ENCODE measurements around the gene TK1.

TK1 gene

GRCh38 chr17:78219396-78220150 is 32.7 kb upstream of the TK1 start:
- DNase-seq (ENCODE audit: low read depth in 2 of 3, low spot score in 1 of 3) = no peak

DNA sequence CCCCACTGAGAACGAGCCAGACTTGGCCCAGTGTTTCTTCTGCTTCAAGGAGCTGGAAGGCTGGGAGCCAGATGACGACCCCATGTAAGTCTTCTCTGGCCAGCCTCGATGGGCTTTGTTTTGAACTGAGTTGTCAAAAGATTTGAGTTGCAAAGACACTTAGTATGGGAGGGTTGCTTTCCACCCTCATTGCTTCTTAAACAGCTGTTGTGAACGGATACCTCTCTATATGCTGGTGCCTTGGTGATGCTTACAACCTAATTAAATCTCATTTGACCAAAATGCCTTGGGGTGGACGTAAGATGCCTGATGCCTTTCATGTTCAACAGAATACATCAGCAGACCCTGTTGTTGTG is 27.8 kb upstream of the TK1 start:
- DNase-seq (ENCODE audit: low read depth in 2 of 3, low spot score in 1 of 3) = no peak

DNA sequence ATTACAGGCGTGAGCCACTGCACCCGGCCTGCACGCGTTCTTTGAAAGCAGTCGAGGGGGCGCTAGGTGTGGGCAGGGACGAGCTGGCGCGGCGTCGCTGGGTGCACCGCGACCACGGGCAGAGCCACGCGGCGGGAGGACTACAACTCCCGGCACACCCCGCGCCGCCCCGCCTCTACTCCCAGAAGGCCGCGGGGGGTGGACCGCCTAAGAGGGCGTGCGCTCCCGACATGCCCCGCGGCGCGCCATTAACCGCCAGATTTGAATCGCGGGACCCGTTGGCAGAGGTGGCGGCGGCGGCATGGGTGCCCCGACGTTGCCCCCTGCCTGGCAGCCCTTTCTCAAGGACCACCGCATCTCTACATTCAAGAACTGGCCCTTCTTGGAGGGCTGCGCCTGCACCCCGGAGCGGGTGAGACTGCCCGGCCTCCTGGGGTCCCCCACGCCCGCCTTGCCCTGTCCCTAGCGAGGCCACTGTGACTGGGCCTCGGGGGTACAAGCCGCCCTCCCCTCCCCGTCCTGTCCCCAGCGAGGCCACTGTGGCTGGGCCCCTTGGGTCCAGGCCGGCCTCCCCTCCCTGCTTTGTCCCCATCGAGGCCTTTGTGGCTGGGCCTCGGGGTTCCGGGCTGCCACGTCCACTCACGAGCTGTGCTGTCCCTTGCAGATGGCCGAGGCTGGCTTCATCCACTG is 27.3 kb upstream of the TK1 start, which contains the start of gene BIRC5:
BIRC5 (plus strand) TSS at position 238 of the 690 bp plus-strand sequence; CDS start at position 302, 64 bp downstream.
- peak; percentile 84 to 91 (median 89) for DNase-seq (ENCODE audit: low read depth in 2 of 3, low spot score in 1 of 3)

- DNase-seq (ENCODE audit: low read depth in 2 of 3, low spot score in 1 of 3) = no peak
Measured at GRCh38 chr17:78211032-78211431, 24.2 kb upstream of the TK1 start.

DNA sequence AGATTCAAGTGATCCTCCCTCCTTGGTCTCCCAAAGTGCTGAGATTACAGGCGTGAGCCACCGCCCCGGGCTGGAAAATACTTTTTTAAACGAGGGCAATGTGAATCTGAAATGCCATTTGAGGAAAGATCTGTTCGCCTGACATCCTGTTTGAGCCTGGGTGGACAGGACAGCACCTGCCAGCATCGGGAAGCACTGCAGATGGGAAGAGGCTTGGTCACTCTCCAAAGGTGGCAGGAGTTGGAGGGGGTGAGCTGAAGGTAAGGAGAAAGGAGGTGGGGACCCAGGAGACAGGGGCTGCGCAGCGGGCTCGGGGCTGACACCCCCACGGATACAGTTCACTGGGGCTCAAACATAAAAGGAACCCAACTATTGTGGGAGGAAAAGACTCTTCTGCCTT is 23.3 kb upstream of the TK1 start:
- no peak for DNase-seq (ENCODE audit: low read depth in 2 of 3, low spot score in 1 of 3)

DNA sequence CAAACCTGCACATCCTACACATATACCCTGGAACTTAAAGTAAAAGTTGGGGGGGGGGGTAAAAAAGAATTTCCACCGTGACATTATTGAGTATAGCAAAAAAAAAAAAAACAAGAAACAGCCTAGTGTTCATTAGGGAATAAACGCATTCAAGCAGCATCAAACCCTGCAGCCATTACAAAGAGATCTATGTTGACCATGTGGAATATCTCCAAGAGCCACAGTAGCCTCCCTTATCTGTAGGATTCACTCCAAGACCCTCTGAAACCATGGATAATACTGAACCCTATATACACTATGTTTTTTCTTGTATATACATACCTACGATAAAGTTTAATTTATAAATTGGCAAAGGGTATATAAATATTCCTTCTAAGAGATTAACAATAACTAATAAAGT is 21.6 kb upstream of the TK1 start:
- DNase-seq (ENCODE audit: low read depth in 2 of 3, low spot score in 1 of 3) = no peak

DNA sequence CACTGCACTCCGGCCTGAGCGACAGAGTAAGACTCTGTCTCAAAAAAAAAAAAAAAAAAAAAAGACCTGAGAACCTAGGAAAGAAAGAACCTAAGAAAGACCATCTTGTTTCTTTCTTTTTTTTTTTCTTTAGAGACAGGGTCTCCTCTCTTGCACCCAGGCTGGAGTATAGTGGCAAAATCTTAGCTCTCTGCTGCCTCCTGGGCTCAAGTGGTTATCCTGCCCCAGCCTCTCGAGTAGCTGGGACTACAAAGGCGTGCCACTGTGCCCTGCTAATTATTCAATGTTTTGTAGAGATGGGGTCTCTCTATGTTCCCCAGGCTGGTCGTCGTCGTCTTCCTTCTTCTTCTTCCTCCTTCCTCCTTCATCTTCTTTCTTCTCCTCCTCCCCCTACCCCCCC is 19.4 kb upstream of the TK1 start:
- no peak for DNase-seq (ENCODE audit: low read depth in 2 of 3, low spot score in 1 of 3)

DNA sequence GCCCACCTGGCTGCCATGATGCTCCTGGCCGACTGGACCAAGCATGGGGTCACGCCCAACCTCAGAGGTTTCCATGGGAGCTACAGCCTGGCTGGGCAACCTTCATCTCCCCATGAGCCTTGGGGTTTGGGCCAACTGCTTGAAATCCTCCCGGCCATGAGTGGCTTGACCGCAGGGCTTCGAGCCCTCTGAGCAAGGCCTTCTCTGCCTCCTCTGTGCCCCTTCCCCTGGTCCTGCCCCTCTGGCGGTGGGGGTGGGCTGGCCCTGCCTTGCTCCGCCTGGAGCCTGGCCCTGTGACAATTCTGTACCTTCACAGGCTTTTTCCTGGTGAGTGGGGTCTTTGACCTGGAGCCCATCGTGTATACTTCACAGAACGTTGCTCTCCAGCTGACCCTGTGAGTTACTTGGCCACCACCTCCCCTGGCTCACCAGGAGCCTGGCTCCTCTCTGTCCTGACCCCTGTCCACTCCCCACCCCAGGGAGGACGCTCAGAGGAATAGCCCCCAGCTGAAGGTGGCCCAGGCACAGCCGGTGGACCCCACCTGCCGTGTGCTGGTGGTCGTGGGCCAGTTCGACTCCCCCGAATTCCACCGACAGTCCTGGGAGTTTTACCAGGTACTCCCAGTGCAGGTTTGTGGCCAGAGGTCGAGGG is 18.4 kb upstream of the TK1 start:
- no peak for DNase-seq (ENCODE audit: low read depth in 2 of 3, low spot score in 1 of 3)

DNA sequence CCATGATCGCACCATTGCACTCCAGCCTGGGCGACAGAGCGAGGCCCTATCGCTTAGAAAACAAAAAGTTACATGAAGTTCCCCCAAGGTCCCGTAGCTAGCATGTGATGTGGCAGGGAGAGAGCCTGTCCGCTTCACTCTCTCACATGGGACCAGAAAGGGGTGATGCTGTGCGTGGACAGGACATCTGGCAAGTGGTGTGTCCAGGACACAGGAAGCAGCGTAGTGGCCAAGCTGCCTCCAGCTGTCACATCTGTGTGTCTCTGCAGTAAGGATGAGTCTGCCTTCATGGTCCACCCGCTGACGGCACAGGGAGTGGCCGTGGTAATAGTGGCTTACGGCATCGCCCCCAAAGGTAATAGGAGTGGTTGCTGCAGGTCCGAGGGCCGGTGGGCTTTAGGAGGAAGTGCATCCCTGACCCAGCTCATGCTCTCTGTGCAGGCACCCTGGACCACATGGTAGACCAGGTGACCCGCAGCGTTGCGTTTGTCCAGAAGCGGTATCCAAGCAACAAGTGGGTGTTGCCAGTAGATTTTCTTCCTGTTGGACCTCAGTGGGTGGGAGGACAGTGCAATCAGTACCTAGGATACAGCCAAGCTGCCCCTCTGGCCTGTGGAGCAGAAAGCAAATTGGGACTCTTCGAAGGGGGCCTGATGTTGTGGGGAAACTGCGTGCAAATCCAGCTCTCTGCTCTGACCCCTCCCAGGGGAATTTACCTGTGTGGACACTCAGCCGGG is 17.7 kb upstream of the TK1 start:
- DNase-seq (ENCODE audit: low read depth in 2 of 3, low spot score in 1 of 3) = no peak

DNA sequence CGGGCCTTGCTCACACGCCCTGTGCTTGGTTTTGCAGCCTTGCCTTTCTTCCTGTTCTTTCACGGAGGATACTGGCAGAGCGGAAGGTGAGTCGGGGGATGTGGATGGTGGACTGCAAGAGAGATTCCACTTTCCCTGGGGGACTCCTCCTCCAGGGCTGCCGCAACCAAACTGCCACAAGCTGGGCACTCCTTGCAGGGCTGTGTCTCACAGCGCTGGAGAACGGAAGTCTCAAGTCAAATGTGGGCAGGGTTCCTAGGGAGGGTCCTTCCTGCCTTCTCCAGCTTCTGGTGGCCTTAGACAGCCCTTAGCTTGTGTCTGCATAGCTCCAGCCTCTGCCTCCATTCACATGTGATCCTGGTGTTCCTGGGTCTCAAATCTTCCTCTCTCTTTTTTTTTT is 15.8 kb upstream of the TK1 start:
- no peak for DNase-seq (ENCODE audit: low read depth in 2 of 3, low spot score in 1 of 3)

DNA sequence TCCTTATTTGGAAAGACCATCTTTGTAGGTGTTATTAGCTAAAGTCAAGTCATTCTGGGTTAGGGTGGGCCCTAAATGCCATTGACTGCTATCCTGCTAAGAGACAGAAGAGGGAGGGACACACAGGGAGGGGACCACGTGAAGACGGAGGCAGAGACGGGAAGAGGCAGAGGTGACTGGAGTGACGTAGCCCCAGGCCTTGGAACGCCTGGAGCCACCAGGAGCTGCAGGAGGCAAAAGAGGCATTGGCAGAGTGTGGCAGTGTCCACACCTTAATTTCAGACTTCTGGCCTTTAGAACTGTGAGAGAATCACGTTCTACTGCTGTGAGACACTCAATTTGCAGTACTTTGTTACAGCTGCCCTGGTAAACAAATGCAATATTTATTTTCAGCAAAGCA is 13.6 kb upstream of the TK1 start:
- DNase-seq (ENCODE audit: low read depth in 2 of 3, low spot score in 1 of 3) = no peak

- DNase-seq (ENCODE audit: low read depth in 2 of 3, low spot score in 1 of 3) = no peak
Measured at GRCh38 chr17:78197147-78197832, 10.4 kb upstream of the TK1 start.

GRCh38 chr17:78196716-78197115 is 9.9 kb upstream of the TK1 start:
- no peak for DNase-seq (ENCODE audit: low read depth in 2 of 3, low spot score in 1 of 3)

GRCh38 chr17:78185981-78186691 is 716 bp downstream of the TK1 start:
- DNase-seq (ENCODE audit: low read depth in 2 of 3, low spot score in 1 of 3) = no peak

GRCh38 chr17:78184868-78185267 is 2.0 kb downstream of the TK1 start:
- no peak for DNase-seq (ENCODE audit: low read depth in 2 of 3, low spot score in 1 of 3)

- DNase-seq (ENCODE audit: low read depth in 2 of 3, low spot score in 1 of 3) = no peak
Measured at GRCh38 chr17:78184351-78184750, 2.5 kb downstream of the TK1 start.

DNA sequence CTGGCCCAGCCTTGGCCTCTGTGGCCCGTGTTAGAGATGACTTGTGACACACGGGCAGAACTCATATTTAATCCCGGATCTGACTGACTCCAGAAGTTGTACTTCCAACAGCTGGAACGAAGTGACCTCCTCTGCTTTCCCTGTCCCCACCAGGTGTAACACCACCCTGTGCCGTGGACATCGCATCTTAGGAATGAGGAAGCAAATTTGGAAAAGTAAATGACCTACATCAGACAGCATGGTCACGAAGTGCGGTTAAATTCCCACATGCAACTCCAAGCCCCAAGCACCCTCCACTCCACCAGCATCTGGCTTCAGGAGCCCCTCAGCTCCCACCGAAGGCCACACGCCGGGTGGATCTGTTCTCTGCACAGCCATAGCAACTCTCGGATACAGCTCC is 2.9 kb downstream of the TK1 start:
- no peak for DNase-seq (ENCODE audit: low read depth in 2 of 3, low spot score in 1 of 3)

- no peak for DNase-seq (ENCODE audit: low read depth in 2 of 3, low spot score in 1 of 3)
Measured at GRCh38 chr17:78182504-78182903, 4.3 kb downstream of the TK1 start.

GRCh38 chr17:78180508-78180907 is 6.3 kb downstream of the TK1 start:
- no peak for DNase-seq (ENCODE audit: low read depth in 2 of 3, low spot score in 1 of 3)

DNA sequence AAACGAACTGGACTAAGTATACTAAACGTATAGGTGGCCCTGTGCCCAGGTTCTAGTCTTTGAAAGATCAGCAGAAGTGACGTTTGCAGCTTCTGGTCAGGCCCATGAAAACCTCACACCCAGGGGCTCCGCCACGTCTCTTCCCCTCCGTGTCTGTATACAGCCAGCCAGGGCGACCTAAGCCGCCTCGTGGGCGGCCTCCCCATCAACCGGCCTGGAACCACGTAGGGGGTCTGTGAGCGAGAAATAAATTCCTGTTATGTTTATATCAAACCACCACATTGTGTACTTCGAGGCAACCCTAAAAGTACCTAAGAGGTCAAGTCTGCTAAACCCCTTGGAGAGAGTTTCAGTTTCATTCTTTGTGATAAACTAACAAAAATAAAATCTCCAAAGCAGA is 6.8 kb downstream of the TK1 start:
- DNase-seq (ENCODE audit: low read depth in 2 of 3, low spot score in 1 of 3) = no peak

Measured in stimulated activated CD4-positive, alpha-beta T cell treated with anti-CD3 and anti-CD28 coated beads, Interleukin-12 subunit alpha, Interleukin-12 subunit beta, amount 100 ng/mL, for 48 hours (primary cell).